RKO (cell line): ENCODE measurements around the gene PYURF.

Experiments
- DNase-seq: peaks from one replicate; pipeline ENCODE4 v3.0.0-alpha.2; 2016; ENCODE audit warnings: low spot score

PYURF gene

GRCh38 chr4:88511236-88511635, 12.3 kb downstream of the PYURF start:
- DNase-seq = no peak

DNA sequence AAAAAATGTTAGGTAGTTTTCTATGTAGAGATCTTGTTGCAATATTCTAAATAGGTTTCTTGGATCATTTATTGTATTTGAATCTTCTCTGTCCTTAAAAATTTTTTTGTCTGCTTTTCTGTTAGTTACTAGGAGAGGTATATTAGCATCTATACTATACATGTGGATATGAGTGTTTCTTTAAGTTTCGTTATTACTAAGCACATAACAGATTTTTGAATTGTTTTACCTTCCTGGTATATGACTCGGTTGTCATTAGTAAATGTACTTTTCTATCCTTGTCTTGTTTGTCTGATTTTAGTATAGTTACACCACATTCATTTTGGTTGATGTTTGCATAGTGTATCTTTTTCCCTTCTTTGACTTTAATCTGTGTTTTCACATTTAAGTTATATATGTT, 20.2 kb downstream of the PYURF start:
- DNase-seq = no peak

DNA sequence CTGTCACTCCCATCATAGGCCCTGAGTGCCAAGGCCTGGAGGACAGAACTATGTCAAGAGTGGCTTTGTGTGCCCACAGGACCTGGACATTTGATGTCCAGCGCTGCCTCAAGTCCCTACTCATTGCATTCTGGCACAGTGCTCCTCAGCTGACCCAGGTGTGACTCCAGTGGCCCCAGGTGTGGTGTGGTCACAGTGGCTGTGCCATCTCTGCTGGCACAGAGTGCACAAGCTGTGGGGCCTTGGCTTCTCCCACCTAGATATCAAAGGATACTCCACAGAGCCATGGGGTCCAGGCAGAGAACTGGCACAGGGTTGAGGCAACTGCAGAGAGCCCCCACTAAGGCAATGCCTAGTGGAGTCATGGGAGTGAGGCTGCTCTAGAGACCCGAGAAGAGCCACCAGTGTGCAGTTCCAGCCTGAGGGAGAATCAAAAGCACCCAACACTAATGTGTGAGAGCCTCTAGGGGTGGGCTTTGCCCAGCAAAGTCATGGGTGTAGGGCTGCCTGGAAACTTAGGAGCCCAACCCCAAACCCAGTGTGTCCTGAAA, 25.6 kb downstream of the PYURF start:
- no peak for DNase-seq

DNA sequence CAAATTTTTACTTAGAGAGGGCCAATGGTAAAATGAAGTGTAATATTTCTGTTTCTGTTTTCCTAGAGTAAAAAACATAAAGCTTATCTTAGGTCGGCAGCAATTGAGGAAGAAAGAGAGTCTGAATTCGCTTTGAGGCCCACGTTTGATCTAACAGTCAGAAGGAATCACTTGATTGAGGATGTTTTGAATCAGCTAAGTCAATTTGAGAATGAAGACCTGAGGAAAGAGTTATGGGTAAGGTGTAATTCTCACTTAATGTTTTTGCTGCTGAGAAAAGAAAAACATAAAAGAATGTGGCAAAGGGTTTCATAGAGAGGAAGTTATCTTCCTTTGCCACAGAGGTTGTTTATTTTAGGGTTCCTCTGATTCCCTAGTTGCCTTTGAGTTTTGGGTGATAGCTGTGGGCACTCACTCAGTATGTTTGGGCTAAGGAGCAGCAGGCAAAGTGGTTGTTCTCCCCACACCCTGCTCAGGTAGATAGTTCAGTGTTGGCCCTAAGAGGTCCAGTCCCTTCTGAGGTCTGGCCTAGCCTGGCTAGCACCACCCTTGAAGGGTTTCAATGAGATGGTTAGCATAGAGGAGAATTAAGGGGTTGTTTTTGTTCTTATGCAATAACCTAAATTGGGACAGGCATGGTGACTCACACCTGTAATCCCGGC, 34.3 kb downstream of the PYURF start:
- no peak for DNase-seq

DNA sequence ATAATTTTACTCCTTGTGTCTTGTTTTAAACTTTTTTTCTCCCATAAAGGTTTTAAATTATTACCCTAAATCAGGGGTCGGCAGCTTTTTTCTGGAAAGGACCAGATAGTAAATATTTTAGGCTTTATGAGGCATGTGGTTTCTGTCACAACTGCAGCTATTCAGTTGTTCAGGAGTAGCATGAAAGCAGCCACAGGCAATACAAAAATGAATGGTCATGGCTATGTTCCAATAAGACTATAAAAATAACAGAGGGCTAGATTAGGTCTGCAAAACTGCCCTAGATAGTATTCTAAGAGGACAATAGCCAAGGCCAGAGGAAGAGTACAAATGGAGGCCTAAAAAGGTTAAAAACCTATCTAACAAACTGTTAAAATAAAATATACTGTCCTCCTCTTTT, 42.0 kb downstream of the PYURF start:
- no peak for DNase-seq

- DNase-seq = no peak
Observed at GRCh38 chr4:88478247-88478646, 45.3 kb downstream of the PYURF start.

DNA sequence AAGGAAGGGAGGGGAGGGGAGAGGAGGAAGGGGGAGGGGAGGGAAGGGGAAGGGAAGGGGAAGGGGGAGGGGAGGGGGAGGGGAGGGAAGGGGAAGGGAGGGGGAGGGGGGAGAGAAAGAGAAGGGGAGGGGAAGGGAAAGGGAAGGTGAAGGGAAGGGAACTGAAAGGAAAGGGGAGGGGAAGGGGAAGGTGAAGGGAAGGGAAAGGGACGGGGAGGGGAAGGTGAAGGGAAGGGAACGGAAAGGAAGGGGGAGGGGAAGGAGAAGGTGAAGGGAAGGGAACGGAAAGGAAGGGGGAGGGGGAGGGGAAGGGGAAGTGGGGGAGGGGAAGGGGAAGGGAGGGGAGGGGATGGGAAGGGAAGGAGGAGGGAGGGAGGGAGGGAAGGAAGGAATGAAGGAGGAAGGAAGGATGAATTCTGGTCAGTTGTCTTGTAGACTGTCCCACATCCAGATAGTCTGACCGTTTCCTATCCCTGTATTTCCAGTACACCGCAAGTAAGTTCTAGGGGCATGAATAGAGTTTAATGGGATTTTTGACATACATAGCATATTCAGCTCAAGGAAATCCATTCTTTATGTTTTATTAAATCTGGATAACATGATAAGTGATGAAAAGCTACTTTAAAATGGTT, 46.2 kb downstream of the PYURF start:
- no peak for DNase-seq
